ENCODE measurements around the gene LEPROT.

LEPROT gene

GRCh38 chr1:65393928-65394327, 26.5 kb upstream of the LEPROT start:
- Histone ChIP-seq H3K27me3 (replicated peaks; ENCODE audit: control insufficient read depth, insufficient read depth, low read length) (no peaks in the 10 kb centered on the region), H3K36me3 (ENCODE audit: control insufficient read depth, insufficient read depth, low read length) (no peaks in the 10 kb centered on the region; the same call in 1 of the 2 replicates), H3K4me3 (replicated peaks; ENCODE audit: low read depth, low read length) (no peak overlapping the region)
- no peak for DNase-seq (ENCODE audit: extremely low read depth, insufficient read length)
- TF ChIP-seq CTCF (IDR thresholded peaks at IDR 0.05; ENCODE audit: insufficient read depth, low read length, poor library complexity, severe bottlenecking), result no peak

GRCh38 chr1:65395887-65396612, 24.4 kb upstream of the LEPROT start:
- H3K4me3 ChIP-seq (replicated peaks; ENCODE audit: low read depth, low read length), result no peak overlapping the region
- DNase-seq (ENCODE audit: extremely low read depth, insufficient read length), result no peak

GRCh38 chr1:65398083-65398482, 22.4 kb upstream of the LEPROT start:
- no peak for TF ChIP-seq CTCF (IDR thresholded peaks at IDR 0.05; ENCODE audit: insufficient read depth, low read length, poor library complexity, severe bottlenecking)
- DNase-seq (ENCODE audit: extremely low read depth, insufficient read length), result no peak
- Histone ChIP-seq H3K27me3 (replicated peaks; ENCODE audit: control insufficient read depth, insufficient read depth, low read length) (no peaks in the 10 kb centered on the region), H3K4me3 (replicated peaks; ENCODE audit: low read depth, low read length) (no peak overlapping the region), H3K36me3 (ENCODE audit: control insufficient read depth, insufficient read depth, low read length) (no peaks in the 10 kb centered on the region; the same call in 1 of the 2 replicates)

More at GRCh38 chr1:65395887-65396612, 24.4 kb upstream of the LEPROT start:
- Histone ChIP-seq H3K27me3 (replicated peaks; ENCODE audit: control insufficient read depth, insufficient read depth, low read length) (no peaks in the 10 kb centered on the region), H3K36me3 (ENCODE audit: control insufficient read depth, insufficient read depth, low read length) (no peaks in the 10 kb centered on the region)
- TF ChIP-seq CTCF (IDR thresholded peaks at IDR 0.05; ENCODE audit: insufficient read depth, low read length, poor library complexity, severe bottlenecking), result no peak

GRCh38 chr1:65399003-65399402, 21.5 kb upstream of the LEPROT start:
- no peaks in the 10 kb centered on the region for H3K27me3 ChIP-seq (replicated peaks; ENCODE audit: control insufficient read depth, insufficient read depth, low read length)
- no peaks in the 10 kb centered on the region; the same call in 1 of the 2 replicates for H3K36me3 ChIP-seq (ENCODE audit: control insufficient read depth, insufficient read depth, low read length)
- no peak overlapping the region for H3K4me3 ChIP-seq (replicated peaks; ENCODE audit: low read depth, low read length)
- no peak for TF ChIP-seq CTCF (IDR thresholded peaks at IDR 0.05; ENCODE audit: insufficient read depth, low read length, poor library complexity, severe bottlenecking)
- no peak for DNase-seq (ENCODE audit: extremely low read depth, insufficient read length)

- Histone ChIP-seq H3K36me3 (ENCODE audit: control insufficient read depth, insufficient read depth, low read length) (no peaks in the 10 kb centered on the region; the same call in 1 of the 2 replicates), H3K4me3 (replicated peaks; ENCODE audit: low read depth, low read length) (no peak overlapping the region), H3K27me3 (replicated peaks; ENCODE audit: control insufficient read depth, insufficient read depth, low read length) (no peaks in the 10 kb centered on the region)
- no peak for DNase-seq (ENCODE audit: extremely low read depth, insufficient read length)
- no peak for TF ChIP-seq CTCF (IDR thresholded peaks at IDR 0.05; ENCODE audit: insufficient read depth, low read length, poor library complexity, severe bottlenecking)
Measured at GRCh38 chr1:65401612-65402011, 18.9 kb upstream of the LEPROT start.

Data from GM06990 (cell line).